ENCODE results near the gene SEL1L. TPM values are rescaled to one million over a fixed set of nuclear protein-coding genes. Genes with fewer than 3 reads are reported as not detected.

Gene SEL1L
- total RNA-seq, 2 experiments from 2014 or later, result 58.3 to 185 TPM

DNA sequence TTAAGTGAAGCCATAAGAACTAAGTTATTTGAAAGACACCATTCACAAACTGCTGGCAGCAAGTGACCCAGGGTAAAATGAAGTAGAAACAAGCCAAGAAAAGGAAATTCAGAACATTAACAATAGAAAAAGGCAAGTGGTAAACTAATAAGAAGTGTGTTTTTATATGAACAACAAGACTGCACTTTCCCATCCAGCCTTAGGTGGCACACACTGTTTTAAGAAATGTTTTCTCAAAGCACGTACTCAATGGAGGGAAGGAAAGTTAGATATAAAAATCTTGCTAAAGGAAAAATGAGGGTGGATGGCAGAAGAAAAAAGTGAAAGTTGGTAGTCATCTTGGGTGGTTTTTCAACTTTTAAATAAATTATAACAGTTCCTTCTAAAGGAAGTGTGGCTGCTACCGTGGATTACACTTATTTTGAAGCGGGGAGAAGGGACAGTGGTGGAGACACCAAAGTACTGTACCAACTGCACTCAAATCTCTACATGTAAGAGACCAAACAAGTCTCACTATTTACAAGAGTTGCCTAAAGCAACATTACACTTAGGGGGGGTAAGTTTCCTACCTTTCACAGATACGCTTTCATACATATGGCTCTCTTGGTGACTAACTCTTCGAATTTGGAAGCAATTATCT, 58.8 kb downstream of the SEL1L start:
- Histone ChIP-seq H3K36me3 (ENCODE audit: insufficient read depth, low read length) (peaks cover 67% of the 10 kb centered on the region), H3K9me3 (ENCODE audit: low read length) (no peaks in the 10 kb centered on the region), H2AFZ (ENCODE audit: low read length) (peak overlapping the region; percentile 7; the same call in 1 of the 2 replicates), H3K27ac (ENCODE audit: low read depth, low read length, poor library complexity, severe bottlenecking) (peak overlapping the region; percentile 97), H4K20me1 (ENCODE audit: insufficient read depth, low read length) (no peaks in the 10 kb centered on the region), H3K79me2 (ENCODE audit: insufficient read depth, low read depth, low read length) (peaks cover 5% of the 10 kb centered on the region; the same call in 1 of the 2 replicates), H3K9me2 (ENCODE audit: insufficient read depth, low read length) (no peaks in the 10 kb centered on the region), H3K4me2 (ENCODE audit: low read length) (peak overlapping the region; percentile 59), H3K4me1 (ENCODE audit: insufficient read depth, low read length, poor library complexity, severe bottlenecking) (peaks cover 75% of the 10 kb centered on the region), H3K4me3 (ENCODE audit: low read depth, low read length, poor library complexity, severe bottlenecking) (peak overlapping the region; percentile 27)
- DNase-seq (ENCODE audit: low spot score), result no peak
- intact Hi-C loops (cut with micrococcal nuclease; ENCODE audit: unreplicated experiment), result loop anchor here (5.0 kb wide), 2 partner anchors 303 to 498 kb away; no protein-coding TSS in a partner anchor
- CTCF ChIA-PET (ENCODE audit: unreplicated experiment), result no interaction called here
- no TSS peak for BruUV-seq (replicated peaks)
- TF ChIP-seq, protein P1, sequence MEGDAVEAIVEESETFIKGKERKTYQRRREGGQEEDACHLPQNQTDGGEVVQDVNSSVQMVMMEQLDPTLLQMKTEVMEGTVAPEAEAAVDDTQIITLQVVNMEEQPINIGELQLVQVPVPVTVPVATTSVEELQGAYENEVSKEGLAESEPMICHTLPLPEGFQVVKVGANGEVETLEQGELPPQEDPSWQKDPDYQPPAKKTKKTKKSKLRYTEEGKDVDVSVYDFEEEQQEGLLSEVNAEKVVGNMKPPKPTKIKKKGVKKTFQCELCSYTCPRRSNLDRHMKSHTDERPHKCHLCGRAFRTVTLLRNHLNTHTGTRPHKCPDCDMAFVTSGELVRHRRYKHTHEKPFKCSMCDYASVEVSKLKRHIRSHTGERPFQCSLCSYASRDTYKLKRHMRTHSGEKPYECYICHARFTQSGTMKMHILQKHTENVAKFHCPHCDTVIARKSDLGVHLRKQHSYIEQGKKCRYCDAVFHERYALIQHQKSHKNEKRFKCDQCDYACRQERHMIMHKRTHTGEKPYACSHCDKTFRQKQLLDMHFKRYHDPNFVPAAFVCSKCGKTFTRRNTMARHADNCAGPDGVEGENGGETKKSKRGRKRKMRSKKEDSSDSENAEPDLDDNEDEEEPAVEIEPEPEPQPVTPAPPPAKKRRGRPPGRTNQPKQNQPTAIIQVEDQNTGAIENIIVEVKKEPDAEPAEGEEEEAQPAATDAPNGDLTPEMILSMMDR (conservative IDR thresholded peaks at IDR 0.05; ENCODE audit: low read length), result peak; percentile 42
- no peak for TF ChIP-seq EZH2phosphoT487 (IDR thresholded peaks at IDR 0.05; ENCODE audit: borderline replicate concordance, low read depth, low read length)
- POLR2A ChIA-PET, result interaction anchor here (1.0 to 3.2 kb wide), 3 partner anchors 12 to 19 kb away, joined by 3 to 14 read pairs (median 11); no protein-coding TSS in a partner anchor

DNA sequence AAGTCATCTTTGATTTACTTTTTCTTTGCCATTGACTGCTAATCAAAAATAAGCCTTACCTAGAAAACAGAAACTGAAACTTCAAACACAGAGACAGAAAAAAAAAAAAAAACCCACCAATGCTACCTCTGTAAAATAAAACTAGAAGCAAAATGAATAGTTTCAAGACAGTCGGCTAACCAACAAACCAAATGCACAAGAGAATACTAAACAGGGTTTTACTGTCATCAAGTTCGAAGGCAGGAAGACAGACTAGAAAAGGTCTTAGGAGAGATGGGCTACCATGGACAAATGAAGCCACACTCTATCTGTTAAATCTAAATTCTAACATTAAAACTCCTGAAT, 59.5 kb downstream of the SEL1L start:
- peak; percentile 55 for DNase-seq (ENCODE audit: low spot score)
- Histone ChIP-seq H3K4me2 (ENCODE audit: low read length) (peak overlapping the region; percentile 59), H3K4me3 (ENCODE audit: low read depth, low read length, poor library complexity, severe bottlenecking) (peak overlapping the region; percentile 27), H3K79me2 (ENCODE audit: insufficient read depth, low read depth, low read length) (peaks cover 5% of the 10 kb centered on the region; the same call in 1 of the 2 replicates), H3K36me3 (ENCODE audit: insufficient read depth, low read length) (peaks cover 60% of the 10 kb centered on the region), H2AFZ (ENCODE audit: low read length) (peak overlapping the region; percentile 7; the same call in 1 of the 2 replicates), H3K9me3 (ENCODE audit: low read length) (no peaks in the 10 kb centered on the region), H4K20me1 (ENCODE audit: insufficient read depth, low read length) (no peaks in the 10 kb centered on the region), H3K27ac (ENCODE audit: low read depth, low read length, poor library complexity, severe bottlenecking) (peak overlapping the region; percentile 97), H3K4me1 (ENCODE audit: insufficient read depth, low read length, poor library complexity, severe bottlenecking) (peaks cover 80% of the 10 kb centered on the region), H3K9me2 (ENCODE audit: insufficient read depth, low read length) (no peaks in the 10 kb centered on the region)
- ChIA-PET POLR2A (interaction anchor here (1.0 kb wide), 1 partner anchor 12 kb away, joined by 3 read pairs; no protein-coding TSS in a partner anchor), CTCF (ENCODE audit: unreplicated experiment) (interaction anchor here (3.3 kb wide), 1 partner anchor 56 kb away, joined by 12 read pairs; no protein-coding TSS in a partner anchor)
- TF ChIP-seq, protein P1 (conservative IDR thresholded peaks at IDR 0.05; ENCODE audit: low read length), result no peak
- no peak for TF ChIP-seq EZH2phosphoT487 (IDR thresholded peaks at IDR 0.05; ENCODE audit: borderline replicate concordance, low read depth, low read length)
- intact Hi-C loops (cut with micrococcal nuclease; ENCODE audit: unreplicated experiment), result loop anchor here (5.0 kb wide), 2 partner anchors 302 to 497 kb away; no protein-coding TSS in a partner anchor
- BruUV-seq (replicated peaks), result no TSS peak
